Neural cell (in vitro differentiated cells): ENCODE results near the gene RIIAD1. TPM values are rescaled to one million over a fixed set of nuclear protein-coding genes. Genes with fewer than 3 reads are reported as not detected.

Experiments used
- H2AFZ ChIP-seq: fragments of 200-600, 300-800 bp; sonication (generic), shearing (Covaris generic); 2 replicates; pipeline ENCODE4 v1.6.0; 2014; ENCODE audit warnings: low read depth, mild to moderate bottlenecking, antibody characterized with exemption, low read length, moderate library complexity
- H3F3A ChIP-seq: fragments of 200-600 bp; shearing (Covaris generic); 2 replicates; pipeline ENCODE4 v1.6.1; 2016; ENCODE audit warnings: mild to moderate bottlenecking, moderate library complexity, mixed read lengths, antibody characterized with exemption, low read length; ENCODE audit not compliant: insufficient read depth, poor library complexity, severe bottlenecking
- H3K27ac ChIP-seq: fragments of 200-600, 300-800 bp; sonication (generic), shearing (Covaris generic); 2 replicates; pipeline ENCODE4 v1.5.1; 2014; ENCODE audit warnings: mild to moderate bottlenecking, low read length, moderate library complexity
- H3K27me3 ChIP-seq: fragments of 300-800, 200-600 bp; sonication (generic), shearing (Covaris generic); 2 replicates; pipeline ENCODE4 v1.6.0; 2014; ENCODE audit warnings: mild to moderate bottlenecking, low read depth, low read length, moderate library complexity; ENCODE audit not compliant: insufficient read depth
- H3K36me3 ChIP-seq: fragments of 300-800, 200-600 bp; sonication (generic), shearing (Covaris generic); 2 replicates; pipeline ENCODE4 v1.5.1; 2014; ENCODE audit warnings: mild to moderate bottlenecking, antibody characterized with exemption, low read length, moderate library complexity; ENCODE audit not compliant: insufficient read depth
- H3K4me2 ChIP-seq: fragments of 300-800, 200-600 bp; sonication (generic), shearing (Covaris generic); 2 replicates; pipeline ENCODE4 v1.6.0; 2014; ENCODE audit warnings: mild to moderate bottlenecking, low read length
- H3K4me3 ChIP-seq: fragments of 300-800, 200-600 bp; sonication (generic), shearing (Covaris generic); 2 replicates; pipeline ENCODE4 v1.5.1; 2014; ENCODE audit warnings: mild to moderate bottlenecking, low read length, moderate library complexity
- H3K79me2 ChIP-seq: fragments of 200-600 bp; shearing (Covaris generic); replicated peaks from 2 replicates; pipeline ENCODE4 v1.6.0; 2014; ENCODE audit warnings: mild to moderate bottlenecking, low read length, moderate library complexity; ENCODE audit not compliant: insufficient read depth
- H3K9ac ChIP-seq: fragments of 300-800, 200-600 bp; sonication (generic), shearing (Covaris generic); 2 replicates; pipeline ENCODE4 v1.6.1; 2016; ENCODE audit warnings: mild to moderate bottlenecking, low read length, mixed read lengths
- H3K9me2 ChIP-seq: fragments of 200-600 bp; shearing (Covaris generic); 2 replicates; pipeline ENCODE4 v1.6.1; 2016; ENCODE audit warnings: mild to moderate bottlenecking, low read length, mixed read lengths; ENCODE audit not compliant: insufficient read depth
- H3K9me3 ChIP-seq: fragments of 200-600, 300-800 bp; sonication (generic), shearing (Covaris generic); 2 replicates; pipeline ENCODE4 v1.6.1; 2016; ENCODE audit warnings: mild to moderate bottlenecking, mixed run types, low read length, moderate library complexity, mixed read lengths
- H4K20me1 ChIP-seq: fragments of 200-600 bp; shearing (Covaris generic); 2 replicates; pipeline ENCODE4 v1.6.1; 2016; ENCODE audit warnings: mild to moderate bottlenecking, mixed run types; ENCODE audit not compliant: insufficient read depth
- EP300 ChIP-seq: fragments of 450-650 bp; conservative IDR thresholded peaks from 2 replicates; pipeline ENCODE4 v1.6.1; 2014; ENCODE audit warnings: antibody characterized with exemption, mild to moderate bottlenecking, moderate library complexity; ENCODE audit not compliant: poor library complexity, severe bottlenecking
- EZH2 ChIP-seq: fragments of 200-600, 300-800 bp; shearing (Covaris generic), sonication (generic); IDR thresholded peaks from 2 replicates; pipeline ENCODE4 v1.6.1; 2014; ENCODE audit warnings: antibody characterized with exemption, low read length, borderline replicate concordance, mild to moderate bottlenecking; ENCODE audit not compliant: insufficient read depth, poor library complexity, severe bottlenecking
- MXI1 ChIP-seq: fragments of 450-650 bp; conservative IDR thresholded peaks from 2 replicates; pipeline ENCODE4 v1.6.1; 2014; ENCODE audit warnings: antibody characterized with exemption, mild to moderate bottlenecking; ENCODE audit not compliant: poor library complexity, severe bottlenecking
- POLR2AphosphoS5 ChIP-seq: IDR thresholded peaks from 2 replicates; pipeline ENCODE4 v1.6.1; 2012
- RAD21 ChIP-seq: fragments of 450-650 bp; conservative IDR thresholded peaks from 2 replicates; pipeline ENCODE4 v1.6.1; 2014; ENCODE audit warnings: antibody characterized with exemption, mild to moderate bottlenecking, moderate library complexity
- SMC3 ChIP-seq: fragments of 450-650 bp; conservative IDR thresholded peaks from 2 replicates; pipeline ENCODE4 v1.6.1; 2014; ENCODE audit warnings: antibody characterized with exemption, mild to moderate bottlenecking, moderate library complexity; ENCODE audit not compliant: poor library complexity
- TAF1 ChIP-seq: IDR thresholded peaks from 2 replicates; pipeline ENCODE4 v1.6.1; 2012; ENCODE audit warnings: low read depth
- polyA plus RNA-seq: library from polyadenylated mRNA; depleted of rRNA; stranded (reverse); fragments of >200 nt; gene quantifications from 2 replicates; pipeline ENCODE4 v1.2.3, GENCODE V29; 2014
- TF ChIP-seq, protein P1 (sequence below): IDR thresholded peaks from 2 replicates; pipeline ENCODE4 v1.6.1; 2012; ENCODE audit warnings: borderline replicate concordance
- TF ChIP-seq, protein P2 (sequence below): fragments of 450-650 bp; IDR thresholded peaks from 2 replicates; pipeline ENCODE4 v1.5.1; 2014; ENCODE audit warnings: antibody characterized with exemption, mild to moderate bottlenecking, moderate library complexity; ENCODE audit not compliant: poor library complexity, severe bottlenecking

RIIAD1 gene
- polyA plus RNA-seq, 1 donor from 2014 or later = 23.5 TPM

DNA sequence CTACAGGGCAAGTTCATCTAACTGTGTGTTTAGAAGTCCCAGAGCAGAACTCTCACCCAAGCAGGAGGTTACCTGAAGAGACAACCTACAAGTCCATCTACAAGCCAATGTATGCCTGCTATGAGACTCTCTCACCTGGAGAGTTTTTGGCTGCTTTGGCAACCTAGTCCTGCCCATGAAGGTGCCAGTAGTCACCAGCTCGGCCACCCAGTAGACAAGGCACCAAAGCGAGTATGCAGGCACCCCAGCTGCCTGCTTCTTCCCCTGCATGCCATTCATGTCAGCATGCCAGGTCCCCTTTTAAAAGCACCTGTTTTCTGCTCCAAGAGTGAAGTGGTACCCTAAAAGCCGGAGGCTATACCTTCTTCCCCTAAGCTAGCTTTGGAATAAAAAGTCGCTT, 20.2 kb downstream of the RIIAD1 start:
- TF ChIP-seq EP300 (no peak), SMC3 (no peak), MXI1 (no peak), TAF1 (no peak), RAD21 (no peak), EZH2 (no peak)
- TF ChIP-seq, protein P1, sequence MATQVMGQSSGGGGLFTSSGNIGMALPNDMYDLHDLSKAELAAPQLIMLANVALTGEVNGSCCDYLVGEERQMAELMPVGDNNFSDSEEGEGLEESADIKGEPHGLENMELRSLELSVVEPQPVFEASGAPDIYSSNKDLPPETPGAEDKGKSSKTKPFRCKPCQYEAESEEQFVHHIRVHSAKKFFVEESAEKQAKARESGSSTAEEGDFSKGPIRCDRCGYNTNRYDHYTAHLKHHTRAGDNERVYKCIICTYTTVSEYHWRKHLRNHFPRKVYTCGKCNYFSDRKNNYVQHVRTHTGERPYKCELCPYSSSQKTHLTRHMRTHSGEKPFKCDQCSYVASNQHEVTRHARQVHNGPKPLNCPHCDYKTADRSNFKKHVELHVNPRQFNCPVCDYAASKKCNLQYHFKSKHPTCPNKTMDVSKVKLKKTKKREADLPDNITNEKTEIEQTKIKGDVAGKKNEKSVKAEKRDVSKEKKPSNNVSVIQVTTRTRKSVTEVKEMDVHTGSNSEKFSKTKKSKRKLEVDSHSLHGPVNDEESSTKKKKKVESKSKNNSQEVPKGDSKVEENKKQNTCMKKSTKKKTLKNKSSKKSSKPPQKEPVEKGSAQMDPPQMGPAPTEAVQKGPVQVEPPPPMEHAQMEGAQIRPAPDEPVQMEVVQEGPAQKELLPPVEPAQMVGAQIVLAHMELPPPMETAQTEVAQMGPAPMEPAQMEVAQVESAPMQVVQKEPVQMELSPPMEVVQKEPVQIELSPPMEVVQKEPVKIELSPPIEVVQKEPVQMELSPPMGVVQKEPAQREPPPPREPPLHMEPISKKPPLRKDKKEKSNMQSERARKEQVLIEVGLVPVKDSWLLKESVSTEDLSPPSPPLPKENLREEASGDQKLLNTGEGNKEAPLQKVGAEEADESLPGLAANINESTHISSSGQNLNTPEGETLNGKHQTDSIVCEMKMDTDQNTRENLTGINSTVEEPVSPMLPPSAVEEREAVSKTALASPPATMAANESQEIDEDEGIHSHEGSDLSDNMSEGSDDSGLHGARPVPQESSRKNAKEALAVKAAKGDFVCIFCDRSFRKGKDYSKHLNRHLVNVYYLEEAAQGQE = no peak
- TF ChIP-seq, protein P2, sequence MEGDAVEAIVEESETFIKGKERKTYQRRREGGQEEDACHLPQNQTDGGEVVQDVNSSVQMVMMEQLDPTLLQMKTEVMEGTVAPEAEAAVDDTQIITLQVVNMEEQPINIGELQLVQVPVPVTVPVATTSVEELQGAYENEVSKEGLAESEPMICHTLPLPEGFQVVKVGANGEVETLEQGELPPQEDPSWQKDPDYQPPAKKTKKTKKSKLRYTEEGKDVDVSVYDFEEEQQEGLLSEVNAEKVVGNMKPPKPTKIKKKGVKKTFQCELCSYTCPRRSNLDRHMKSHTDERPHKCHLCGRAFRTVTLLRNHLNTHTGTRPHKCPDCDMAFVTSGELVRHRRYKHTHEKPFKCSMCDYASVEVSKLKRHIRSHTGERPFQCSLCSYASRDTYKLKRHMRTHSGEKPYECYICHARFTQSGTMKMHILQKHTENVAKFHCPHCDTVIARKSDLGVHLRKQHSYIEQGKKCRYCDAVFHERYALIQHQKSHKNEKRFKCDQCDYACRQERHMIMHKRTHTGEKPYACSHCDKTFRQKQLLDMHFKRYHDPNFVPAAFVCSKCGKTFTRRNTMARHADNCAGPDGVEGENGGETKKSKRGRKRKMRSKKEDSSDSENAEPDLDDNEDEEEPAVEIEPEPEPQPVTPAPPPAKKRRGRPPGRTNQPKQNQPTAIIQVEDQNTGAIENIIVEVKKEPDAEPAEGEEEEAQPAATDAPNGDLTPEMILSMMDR = no peak
- H3F3A ChIP-seq = no peaks in the 10 kb centered on the region
- H3K4me2 ChIP-seq = no peak overlapping the region
- H3K27ac ChIP-seq = no peak overlapping the region
- H3K9me2 ChIP-seq = no peaks in the 10 kb centered on the region
- no peak overlapping the region for H3K4me3 ChIP-seq
- no peaks in the 10 kb centered on the region for H3K27me3 ChIP-seq
- H4K20me1 ChIP-seq = no peaks in the 10 kb centered on the region
- H3K36me3 ChIP-seq = no peaks in the 10 kb centered on the region
- no peak overlapping the region for H2AFZ ChIP-seq
- H3K9ac ChIP-seq = no peak overlapping the region
- H3K79me2 ChIP-seq = no peaks in the 10 kb centered on the region
- H3K9me3 ChIP-seq = peaks cover 6% of the 10 kb centered on the region

DNA sequence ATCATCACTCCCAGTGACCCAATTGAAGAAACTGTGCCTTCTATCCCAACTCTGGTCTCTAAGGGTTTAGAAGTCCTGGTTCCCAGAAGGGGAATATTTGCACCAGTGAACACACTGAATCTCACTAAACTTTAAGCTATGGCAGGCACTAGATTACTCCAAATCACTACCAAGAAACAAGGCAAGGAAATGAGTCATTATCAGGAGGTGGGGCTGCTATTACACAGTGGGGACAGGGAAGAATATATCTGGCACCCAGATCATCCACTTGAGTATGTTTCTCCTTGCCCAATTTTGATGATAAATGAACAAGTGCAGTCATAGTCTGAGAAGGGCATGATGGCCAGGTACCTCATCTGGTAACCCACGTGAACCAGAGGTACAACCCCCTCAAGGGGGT, 35.0 kb downstream of the RIIAD1 start:
- Histone ChIP-seq H3K9ac (no peak overlapping the region), H4K20me1 (no peaks in the 10 kb centered on the region), H3K4me3 (no peak overlapping the region), H3K36me3 (peaks cover 2% of the 10 kb centered on the region), H3K79me2 (no peaks in the 10 kb centered on the region), H3K27me3 (no peaks in the 10 kb centered on the region), H3K9me2 (no peaks in the 10 kb centered on the region), H3K4me2 (no peak overlapping the region), H2AFZ (no peak overlapping the region), H3K9me3 (no peaks in the 10 kb centered on the region), H3F3A (no peaks in the 10 kb centered on the region), H3K27ac (no peak overlapping the region)
- no peak for TF ChIP-seq RAD21
- TF ChIP-seq POLR2AphosphoS5 = no peak
- TF ChIP-seq MXI1 = no peak
- TF ChIP-seq, protein P2 = no peak
- TF ChIP-seq, protein P1 = no peak
- TF ChIP-seq SMC3 = no peak
- TF ChIP-seq TAF1 = no peak
- TF ChIP-seq EP300 = no peak
- no peak for TF ChIP-seq EZH2
